IPS-18a (cell line): ENCODE measurements around the gene SAMD1.
A peak's percentile ranks its signal among the peaks of the same experiment; 100 is the strongest.

Experiments
- H3K27ac ChIP-seq: one replicate; pipeline ENCODE4 v1.5.1; 2013; ENCODE audit warnings: low read length
- H3K27me3 ChIP-seq: one replicate; pipeline ENCODE4 v1.6.1; 2013; ENCODE audit warnings: mild to moderate bottlenecking, low read length; ENCODE audit not compliant: control insufficient read depth, insufficient read depth
- H3K36me3 ChIP-seq: one replicate; pipeline ENCODE4 v1.6.1; 2013; ENCODE audit warnings: low read depth, low read length; ENCODE audit not compliant: control insufficient read depth
- H3K4me1 ChIP-seq: one replicate; pipeline ENCODE4 v1.6.1; 2013; ENCODE audit warnings: low read depth, low read length; ENCODE audit not compliant: control insufficient read depth
- H3K4me3 ChIP-seq: one replicate; pipeline ENCODE4 v1.5.1; 2013; ENCODE audit warnings: low read length
- H3K9ac ChIP-seq: one replicate; pipeline ENCODE4 v1.6.1; 2013; ENCODE audit warnings: mild to moderate bottlenecking, low read length, moderate library complexity
- H3K9me3 ChIP-seq: one replicate; pipeline ENCODE4 v1.6.1; 2013; ENCODE audit warnings: low read depth, low read length; ENCODE audit not compliant: control insufficient read depth

Gene SAMD1

GRCh38 chr19:14062558-14062855 is 28.0 kb downstream of the SAMD1 start:
- Histone ChIP-seq H3K27ac (no peak overlapping the region), H3K36me3 (no peaks in the 10 kb centered on the region), H3K9ac (no peak overlapping the region)

GRCh38 chr19:14061751-14062557 is 28.6 kb downstream of the SAMD1 start, which contains the start of gene PALM3:
Gene PALM3, minus strand, starts transcription at chr19:14062076. Its CDS starts 96 bp downstream, at chr19:14061980.
- no peak within 1 kb of the TSS for H3K9ac ChIP-seq
- H3K27me3 ChIP-seq, result peaks cover 23% of the 10 kb centered on the region
- H3K4me1 ChIP-seq, result peaks cover 5% of the 10 kb centered on the region
- no peak within 1 kb of the TSS for H3K4me3 ChIP-seq
- H3K9me3 ChIP-seq, result no peaks in the 10 kb centered on the region
- H3K36me3 ChIP-seq, result no peaks in the 10 kb centered on the region
- no peak within 1 kb of the TSS for H3K27ac ChIP-seq

More at GRCh38 chr19:14062558-14062855, 28.0 kb downstream of the SAMD1 start:
- no peak overlapping the region for H3K4me3 ChIP-seq
- peaks cover 5% of the 10 kb centered on the region for H3K4me1 ChIP-seq
- H3K27me3 ChIP-seq, result peaks cover 23% of the 10 kb centered on the region
- H3K9me3 ChIP-seq, result no peaks in the 10 kb centered on the region

DNA sequence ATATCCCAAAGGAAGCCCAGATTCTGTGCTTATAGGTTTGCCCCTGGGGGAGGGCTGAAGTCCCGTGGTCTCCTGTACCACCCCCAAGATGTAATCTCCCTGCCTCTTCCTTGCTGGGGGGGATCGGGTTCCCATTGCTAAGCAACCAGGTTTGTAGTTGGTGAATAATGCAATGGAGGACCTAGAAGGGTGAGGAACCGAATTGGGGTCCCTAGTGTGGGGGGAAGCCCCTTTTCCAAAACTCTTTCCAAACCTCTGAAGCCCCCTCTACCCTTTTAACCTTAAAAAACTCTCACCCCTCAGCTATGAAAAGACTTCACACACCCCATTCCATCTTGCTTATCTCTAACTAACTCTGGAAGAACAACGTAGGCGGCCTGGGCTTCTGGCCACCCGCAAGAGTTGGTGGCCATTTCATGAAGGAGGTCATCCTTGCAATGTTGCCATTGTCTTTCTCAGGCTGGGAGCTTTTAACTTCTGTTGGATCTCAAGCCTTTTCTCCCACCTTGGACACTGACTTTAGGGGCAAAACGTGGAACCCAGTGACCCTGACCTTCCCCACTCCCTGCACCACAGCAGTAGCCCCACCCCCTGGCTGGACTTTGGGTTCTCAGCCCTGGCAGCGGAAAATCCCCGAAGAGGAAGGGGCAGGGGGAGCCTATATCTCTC is 29.3 kb downstream of the SAMD1 start:
- Histone ChIP-seq H3K36me3 (no peaks in the 10 kb centered on the region), H3K4me3 (no peak overlapping the region), H3K27ac (no peak overlapping the region), H3K27me3 (peaks cover 23% of the 10 kb centered on the region), H3K4me1 (peaks cover 5% of the 10 kb centered on the region), H3K9ac (no peak overlapping the region), H3K9me3 (no peaks in the 10 kb centered on the region)

DNA sequence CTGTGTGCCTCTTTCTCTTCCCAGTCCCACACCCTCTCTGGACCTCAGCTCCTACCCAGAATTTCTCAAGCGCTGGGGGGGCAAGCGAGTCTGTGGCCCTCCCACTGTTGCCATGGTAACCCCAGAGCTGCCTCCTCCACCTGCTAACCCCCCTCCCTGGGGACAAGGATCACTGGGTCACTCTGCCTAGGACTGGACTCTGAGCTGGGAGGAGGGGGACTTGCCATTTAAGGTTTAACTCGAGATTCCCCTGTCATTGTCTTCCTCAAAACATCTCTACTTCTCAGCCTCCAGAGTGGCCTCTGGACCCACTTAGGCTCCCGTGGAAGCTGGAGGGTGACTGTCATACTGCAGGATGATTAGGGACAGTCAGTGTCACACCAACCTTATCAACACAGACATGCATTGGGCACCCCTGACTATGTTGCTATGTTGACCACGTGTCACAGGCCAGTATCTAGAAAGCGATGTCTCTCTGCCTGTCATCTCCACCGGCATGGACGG is 30.8 kb downstream of the SAMD1 start:
- Histone ChIP-seq H3K9ac (no peak overlapping the region), H3K27me3 (peaks cover 23% of the 10 kb centered on the region), H3K9me3 (no peaks in the 10 kb centered on the region), H3K36me3 (no peaks in the 10 kb centered on the region), H3K27ac (no peak overlapping the region), H3K4me3 (no peak overlapping the region), H3K4me1 (peaks cover 5% of the 10 kb centered on the region)

GRCh38 chr19:14059093-14059480 is 31.5 kb downstream of the SAMD1 start:
- Histone ChIP-seq H3K4me3 (no peak overlapping the region), H3K27ac (no peak overlapping the region), H3K4me1 (peaks cover 5% of the 10 kb centered on the region), H3K9me3 (no peaks in the 10 kb centered on the region), H3K27me3 (peaks cover 23% of the 10 kb centered on the region), H3K9ac (no peak overlapping the region), H3K36me3 (no peaks in the 10 kb centered on the region)

DNA sequence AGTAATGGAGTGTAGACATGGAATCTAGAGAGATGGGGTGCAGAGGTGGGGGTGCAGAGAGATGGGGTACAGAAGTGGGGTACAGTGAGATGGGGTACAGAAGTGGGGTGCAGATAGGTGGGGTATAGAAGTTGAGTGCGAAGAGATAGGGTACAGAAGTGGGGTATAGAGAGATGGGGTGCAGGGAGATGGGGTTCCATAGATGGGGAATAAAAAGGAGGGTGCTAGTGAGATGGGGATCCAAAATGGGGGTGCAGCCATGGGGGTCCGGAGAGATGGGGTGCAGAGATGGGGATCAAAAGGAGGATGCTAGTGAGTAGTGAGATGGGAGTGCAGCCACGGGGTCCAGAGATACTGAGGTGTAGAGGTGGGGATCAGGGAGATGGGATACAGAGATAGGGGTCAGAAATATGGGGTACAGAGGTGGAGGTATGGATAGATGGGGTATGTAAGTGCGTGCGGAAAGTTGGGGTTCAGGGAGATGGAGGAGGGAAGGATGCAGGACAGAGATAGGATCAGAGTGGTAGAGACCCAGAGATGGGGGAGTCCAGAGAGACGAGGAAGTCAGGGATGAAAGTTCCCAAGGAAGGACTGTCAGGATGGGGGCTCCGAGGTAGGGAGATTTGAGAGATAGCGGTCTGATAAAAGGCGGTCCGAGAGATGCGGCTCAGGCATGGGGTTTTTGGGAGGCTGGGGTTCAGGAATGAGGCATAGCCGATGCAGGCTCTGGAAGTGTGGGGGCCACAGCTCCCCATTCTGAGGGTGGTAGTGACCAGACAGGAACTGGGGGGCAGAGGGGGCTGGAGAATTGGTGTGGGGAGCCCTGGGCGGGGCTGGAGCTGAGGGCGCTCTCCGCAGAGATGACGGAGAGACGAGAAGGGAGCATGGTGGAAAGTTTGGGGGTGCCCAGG is 32.1 kb downstream of the SAMD1 start:
- H3K4me1 ChIP-seq, result peaks cover 5% of the 10 kb centered on the region
- peaks cover 23% of the 10 kb centered on the region for H3K27me3 ChIP-seq
- no peaks in the 10 kb centered on the region for H3K9me3 ChIP-seq
- H3K27ac ChIP-seq, result no peak overlapping the region
- no peak overlapping the region for H3K9ac ChIP-seq
- peak overlapping the region; percentile 50 for H3K4me3 ChIP-seq
- no peaks in the 10 kb centered on the region for H3K36me3 ChIP-seq

- Histone ChIP-seq H3K27me3 (peaks cover 23% of the 10 kb centered on the region), H3K9me3 (no peaks in the 10 kb centered on the region), H3K9ac (no peak overlapping the region), H3K27ac (no peak overlapping the region), H3K4me1 (peaks cover 5% of the 10 kb centered on the region), H3K36me3 (no peaks in the 10 kb centered on the region), H3K4me3 (peak overlapping the region; percentile 54)
Observed at GRCh38 chr19:14056741-14057356, 33.7 kb downstream of the SAMD1 start.

GRCh38 chr19:14056069-14056666 is 34.4 kb downstream of the SAMD1 start:
- Histone ChIP-seq H3K9me3 (no peaks in the 10 kb centered on the region), H3K4me3 (no peak overlapping the region), H3K9ac (no peak overlapping the region), H3K27me3 (peaks cover 23% of the 10 kb centered on the region), H3K27ac (no peak overlapping the region), H3K4me1 (peaks cover 5% of the 10 kb centered on the region), H3K36me3 (no peaks in the 10 kb centered on the region)

- Histone ChIP-seq H3K4me3 (no peak overlapping the region), H3K4me1 (peaks cover 5% of the 10 kb centered on the region), H3K9me3 (no peaks in the 10 kb centered on the region), H3K9ac (no peak overlapping the region), H3K36me3 (no peaks in the 10 kb centered on the region), H3K27me3 (peaks cover 23% of the 10 kb centered on the region), H3K27ac (no peak overlapping the region)
Observed at GRCh38 chr19:14055396-14055795, 35.2 kb downstream of the SAMD1 start.

- no peaks in the 10 kb centered on the region for H3K36me3 ChIP-seq
- no peak overlapping the region for H3K4me3 ChIP-seq
- peaks cover 5% of the 10 kb centered on the region for H3K4me1 ChIP-seq
- no peak overlapping the region for H3K27ac ChIP-seq
- H3K27me3 ChIP-seq, result peaks cover 19% of the 10 kb centered on the region
- H3K9me3 ChIP-seq, result no peaks in the 10 kb centered on the region
- H3K9ac ChIP-seq, result no peak overlapping the region
Observed at GRCh38 chr19:14054721-14055120, 35.8 kb downstream of the SAMD1 start.
